ENCODE measurements around the gene AP4S1. TPM values are rescaled to one million over a fixed set of nuclear protein-coding genes. Genes with fewer than 3 reads are reported as not detected.

The AP4S1 gene
- total and polyA plus RNA-seq, 2 of the 8 experiments (the other 6 are each of a cell fraction or from before 2014, with no cell fraction given) = 2.8 to 9.9 TPM

GRCh38 chr14:31069343-31069742 is 43.9 kb downstream of the AP4S1 start (continued):
- TF ChIP-seq CHD7 (IDR thresholded peaks at IDR 0.05; ENCODE audit: insufficient replicate concordance, low read length) = no peak
- TF ChIP-seq RAD21 (IDR thresholded peaks at IDR 0.05 in 1 of 2, conservative IDR thresholded peaks at IDR 0.05 in 1 of 2; ENCODE audit: low read depth in 2 of 2, low read length in 2 of 2) = no peak
- TF ChIP-seq KDM4A (IDR thresholded peaks at IDR 0.05; ENCODE audit: low read depth, low read length, severe bottlenecking) = no peak
- no peak for TF ChIP-seq ZNF274 (IDR thresholded peaks at IDR 0.05; ENCODE audit: borderline replicate concordance, extremely low read depth, low read length)
- TF ChIP-seq KDM5A (IDR thresholded peaks at IDR 0.05; ENCODE audit: low read length) = no peak
- TF ChIP-seq MAFK (IDR thresholded peaks at IDR 0.05; ENCODE audit: low read depth, low read length) = no peak
- TF ChIP-seq CREB1 (IDR thresholded peaks at IDR 0.05) = no peak
- no peak for TF ChIP-seq TAF1 (IDR thresholded peaks at IDR 0.05; ENCODE audit: low read depth, low read length)
